Neural progenitor cell (in vitro differentiated cells): ENCODE data around the gene LIMK2. TPM values are rescaled to one million over a fixed set of nuclear protein-coding genes. Genes with fewer than 3 reads are reported as not detected.

Source experiments
- DNase-seq: peaks from one replicate; pipeline ENCODE4 v3.0.0-alpha.2; 2016; ENCODE audit warnings: low spot score
- H2AFZ ChIP-seq: fragments of 200-600 bp; sonication (generic); replicated peaks from 2 replicates; pipeline ENCODE4 v1.6.1; 2016; ENCODE audit warnings: antibody characterized with exemption
- H3F3A ChIP-seq: fragments of 200-600 bp; sonication (generic); 2 replicates; pipeline ENCODE4 v1.6.1; 2016; ENCODE audit warnings: antibody characterized with exemption, low read depth
- H3K27ac ChIP-seq: fragments of 200-600 bp; sonication (generic); 2 replicates; pipeline ENCODE4 v1.5.1; 2016; ENCODE audit warnings: mild to moderate bottlenecking
- H3K27me3 ChIP-seq: fragments of 200-600 bp; sonication (generic); 2 replicates; pipeline ENCODE4 v1.6.1; 2016; ENCODE audit warnings: mild to moderate bottlenecking, moderate library complexity
- H3K36me3 ChIP-seq: fragments of 200-600 bp; sonication (generic); 2 replicates; pipeline ENCODE4 v1.5.1; 2016
- H3K4me1 ChIP-seq: fragments of 200-600 bp; sonication (generic); 2 replicates; pipeline ENCODE4 v1.6.1; 2016; ENCODE audit warnings: mixed run types
- H3K4me2 ChIP-seq: fragments of 200-600 bp; sonication (generic); 2 replicates; pipeline ENCODE4 v1.6.1; 2016
- H3K4me3 ChIP-seq: fragments of 200-600 bp; sonication (generic); 2 replicates; pipeline ENCODE4 v1.5.1; 2016
- H3K79me2 ChIP-seq: fragments of 200-600 bp; sonication (generic); 2 replicates; pipeline ENCODE4 v1.6.1; 2016; ENCODE audit warnings: low read depth
- H3K9ac ChIP-seq: fragments of 200-600 bp; sonication (generic); 2 replicates; pipeline ENCODE4 v1.6.1; 2016
- H3K9me3 ChIP-seq: fragments of 200-600 bp; sonication (generic); 2 replicates; pipeline ENCODE4 v1.5.1; 2016; ENCODE audit warnings: low read depth
- H4K20me1 ChIP-seq: fragments of 200-600 bp; sonication (generic); 2 replicates; pipeline ENCODE4 v1.6.1; 2016; ENCODE audit warnings: low read depth
- H3K27ac Mint-ChIP-seq: 3 replicates; pipeline ENCODE4 v1.8.0; 2021; ENCODE audit warnings: mixed read lengths
- H3K27me3 Mint-ChIP-seq: 2 replicates; pipeline ENCODE4 v1.8.0; 2022; ENCODE audit warnings: low read depth, mild to moderate bottlenecking, inconsistent platforms, moderate library complexity, mixed read lengths; ENCODE audit not compliant: insufficient read depth
- H3K36me3 Mint-ChIP-seq: 3 replicates; pipeline ENCODE4 v1.8.0; 2021; ENCODE audit warnings: mixed read lengths
- H3K4me1 Mint-ChIP-seq: 3 replicates; pipeline ENCODE4 v1.8.0; 2021; ENCODE audit warnings: mixed read lengths
- H3K4me3 Mint-ChIP-seq: 3 replicates; pipeline ENCODE4 v1.8.0; 2021; ENCODE audit warnings: mild to moderate bottlenecking, moderate library complexity, mixed read lengths
- H3K9me3 Mint-ChIP-seq: 3 replicates; pipeline ENCODE4 v1.8.0; 2020; ENCODE audit warnings: mixed read lengths
- CTCF ChIP-seq: fragments of 200-600 bp; sonication (generic); IDR thresholded peaks from 2 replicates; pipeline ENCODE4 v1.5.1; 2017; ENCODE audit warnings: antibody characterized with exemption, mild to moderate bottlenecking
- EZH2 ChIP-seq: fragments of 200-600 bp; sonication (generic); IDR thresholded peaks from 2 replicates; pipeline ENCODE4 v1.6.1; 2017; ENCODE audit warnings: antibody characterized with exemption, mild to moderate bottlenecking, moderate library complexity
- EZH2phosphoT487 ChIP-seq: fragments of 200-600 bp; sonication (generic); IDR thresholded peaks from 2 replicates; pipeline ENCODE4 v1.6.1; 2017; ENCODE audit warnings: antibody characterized with exemption
- total RNA-seq: library from RNA; depleted of rRNA; stranded (reverse); fragments of >200 nt; gene quantifications from 2 replicates; pipeline ENCODE4 v1.2.3, GENCODE V29; 2015; ENCODE audit warnings: low replicate concordance

Gene LIMK2
- total RNA-seq, 1 donor from 2014 or later, result 28.1 TPM

- H3K4me3 ChIP-seq, result no peak overlapping the region
- H3K4me2 ChIP-seq, result peak overlapping the region; percentile 74
- no peaks in the 10 kb centered on the region for H3K27me3 ChIP-seq
- no peak overlapping the region for H3K9ac ChIP-seq
- no peaks in the 10 kb centered on the region for H3K36me3 ChIP-seq
- H3K9me3 Mint-ChIP-seq, result no peaks in the 10 kb centered on the region
- no peak overlapping the region for H3K27ac ChIP-seq
- no peaks in the 10 kb centered on the region for H3K36me3 Mint-ChIP-seq
- H3F3A ChIP-seq, result peaks cover 19% of the 10 kb centered on the region
- H2AFZ ChIP-seq, result no peak overlapping the region
- H3K4me3 Mint-ChIP-seq, result peak overlapping the region; percentile 80
- peaks cover 24% of the 10 kb centered on the region for H3K79me2 ChIP-seq
- peaks cover 18% of the 10 kb centered on the region for H4K20me1 ChIP-seq
- peaks cover 15% of the 10 kb centered on the region for H3K4me1 ChIP-seq
- no peak for DNase-seq
- no peak overlapping the region for H3K27ac Mint-ChIP-seq
- TF ChIP-seq CTCF (no peak), EZH2phosphoT487 (no peak), EZH2 (no peak)
- no peaks in the 10 kb centered on the region for H3K9me3 ChIP-seq
- H3K27me3 Mint-ChIP-seq, result peaks cover 3% of the 10 kb centered on the region
- H3K4me1 Mint-ChIP-seq, result peaks cover 29% of the 10 kb centered on the region
These were observed 37.2 kb downstream of the LIMK2 start for GRCh38 chr22:31248965-31249958.

DNA sequence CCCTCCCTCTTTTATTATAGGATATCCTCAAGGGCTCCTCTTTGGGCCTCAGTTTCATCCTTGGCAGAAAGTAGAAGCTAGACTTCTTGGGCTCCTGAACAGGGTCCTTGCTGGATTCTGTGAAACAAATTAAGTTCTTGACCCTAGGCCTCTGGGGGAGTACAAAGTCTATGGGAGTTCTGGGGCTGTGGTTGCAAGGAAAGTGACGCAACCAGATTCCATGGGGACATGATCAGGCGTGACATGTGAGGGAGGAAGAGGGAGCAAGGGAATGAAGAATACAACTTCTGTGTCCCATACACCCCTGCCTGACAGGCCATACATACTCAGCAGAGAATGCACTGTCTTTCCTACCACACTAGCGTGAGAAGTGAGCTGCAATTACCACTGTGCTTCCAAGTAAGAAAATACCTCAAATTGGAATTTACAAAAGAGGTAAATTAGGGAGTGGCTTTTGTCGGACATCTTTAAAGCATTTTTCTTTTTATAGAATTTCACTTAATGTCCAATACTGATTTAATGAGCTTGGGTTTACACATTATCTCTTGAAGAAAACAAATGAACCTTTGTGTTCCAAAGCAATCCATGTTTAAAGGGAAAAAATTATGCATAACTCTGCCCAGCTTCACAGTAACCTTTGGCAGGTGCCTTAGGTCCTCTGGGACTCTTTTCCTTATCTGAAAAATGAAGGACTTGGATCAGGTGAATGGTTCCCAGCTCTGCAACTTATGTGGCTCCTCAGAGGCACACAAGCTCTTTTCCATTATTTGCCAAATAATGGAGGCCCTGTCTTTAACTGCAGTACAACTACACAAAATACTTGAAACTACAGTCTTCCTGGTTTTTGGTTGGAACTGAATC, 38.9 kb downstream of the LIMK2 start:
- peaks cover 13% of the 10 kb centered on the region for H3K4me1 ChIP-seq
- no peaks in the 10 kb centered on the region for H3K9me3 ChIP-seq
- H3K4me2 ChIP-seq, result no peak overlapping the region
- Mint-ChIP-seq H3K27ac (no peak overlapping the region), H3K9me3 (no peaks in the 10 kb centered on the region), H3K27me3 (peaks cover 2% of the 10 kb centered on the region), H3K4me3 (no peak overlapping the region), H3K4me1 (peaks cover 23% of the 10 kb centered on the region), H3K36me3 (no peaks in the 10 kb centered on the region)
- peaks cover 19% of the 10 kb centered on the region for H3F3A ChIP-seq
- TF ChIP-seq EZH2phosphoT487 (no peak), EZH2 (no peak), CTCF (no peak)
- no peaks in the 10 kb centered on the region for H3K36me3 ChIP-seq
- H4K20me1 ChIP-seq, result peaks cover 25% of the 10 kb centered on the region
- H2AFZ ChIP-seq, result no peak overlapping the region
- H3K4me3 ChIP-seq, result no peak overlapping the region
- no peak for DNase-seq
- H3K27me3 ChIP-seq, result no peaks in the 10 kb centered on the region
- no peak overlapping the region for H3K9ac ChIP-seq
- peaks cover 16% of the 10 kb centered on the region for H3K79me2 ChIP-seq
- H3K27ac ChIP-seq, result no peak overlapping the region

DNA sequence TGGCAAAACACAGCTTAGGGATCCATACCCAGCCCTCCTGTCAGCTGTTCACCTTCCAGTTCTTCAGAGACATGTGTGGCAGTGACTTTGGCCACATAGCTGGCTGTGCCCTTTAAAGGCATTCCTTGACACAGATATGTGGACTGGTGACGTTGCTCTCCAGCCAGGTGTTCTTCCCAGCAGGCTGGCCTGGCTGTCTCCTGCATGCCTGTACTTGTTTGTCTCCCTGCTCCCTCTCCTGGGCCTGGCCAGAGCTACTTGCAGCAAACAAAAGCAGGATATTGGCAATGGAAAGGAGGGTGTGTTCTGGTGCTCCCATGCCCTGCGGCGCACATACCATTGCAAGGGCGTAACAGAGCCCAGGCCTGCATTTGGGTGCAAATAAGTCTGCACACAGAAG, 41.9 kb downstream of the LIMK2 start:
- Histone ChIP-seq H3K36me3 (no peaks in the 10 kb centered on the region), H3K4me2 (no peak overlapping the region), H3K79me2 (peaks cover 13% of the 10 kb centered on the region), H3K27me3 (no peaks in the 10 kb centered on the region), H3K4me1 (no peaks in the 10 kb centered on the region), H2AFZ (no peak overlapping the region), H3K4me3 (no peak overlapping the region), H4K20me1 (peaks cover 17% of the 10 kb centered on the region), H3K9me3 (no peaks in the 10 kb centered on the region), H3K27ac (no peak overlapping the region), H3K9ac (no peak overlapping the region), H3F3A (no peaks in the 10 kb centered on the region)
- TF ChIP-seq CTCF (no peak), EZH2phosphoT487 (no peak), EZH2 (no peak)
- Mint-ChIP-seq H3K9me3 (no peaks in the 10 kb centered on the region), H3K4me3 (no peak overlapping the region), H3K4me1 (peaks cover 5% of the 10 kb centered on the region), H3K27me3 (no peaks in the 10 kb centered on the region), H3K27ac (no peak overlapping the region), H3K36me3 (peaks cover 4% of the 10 kb centered on the region)
- no peak for DNase-seq
